ENCODE results near the gene MTCH2. TPM values are rescaled to one million over a fixed set of nuclear protein-coding genes. Genes with fewer than 3 reads are reported as not detected.

Gene MTCH2
- total RNA-seq, 2 experiments from 2014 or later: 70.9 to 100 TPM

- H3K36me3 Mint-ChIP-seq: no peaks in the 10 kb centered on the region
- DNase-seq (no peak), ATAC-seq (no peak)
- no peak overlapping the region for H3K27ac Mint-ChIP-seq
- peaks cover 25% of the 10 kb centered on the region for H3K4me1 Mint-ChIP-seq
- no peaks in the 10 kb centered on the region for H3K9me3 Mint-ChIP-seq (ENCODE audit: low read depth)
- peaks cover 37% of the 10 kb centered on the region for H3K27me3 Mint-ChIP-seq
- CTCF ChIA-PET: no interaction called here
- H3K4me3 Mint-ChIP-seq: no peak overlapping the region
These were observed 48.8 kb downstream of the MTCH2 start for GRCh38 chr11:47593492-47593933.

- Mint-ChIP-seq H3K27ac (no peak overlapping the region), H3K4me1 (peaks cover 25% of the 10 kb centered on the region), H3K4me3 (no peak overlapping the region), H3K9me3 (ENCODE audit: low read depth) (no peaks in the 10 kb centered on the region), H3K27me3 (peaks cover 37% of the 10 kb centered on the region), H3K36me3 (no peaks in the 10 kb centered on the region)
- no peak for DNase-seq
- CTCF ChIA-PET: no interaction called here
- no peak for ATAC-seq
These were observed 49.4 kb downstream of the MTCH2 start for GRCh38 chr11:47592970-47593369.

GRCh38 chr11:47592251-47592650 lies 50.1 kb downstream of the MTCH2 start:
- H3K4me1 Mint-ChIP-seq: peaks cover 25% of the 10 kb centered on the region
- H3K27ac Mint-ChIP-seq: peak overlapping the region; percentile 19
- no peaks in the 10 kb centered on the region for H3K9me3 Mint-ChIP-seq (ENCODE audit: low read depth)
- CTCF ChIA-PET: no interaction called here
- H3K27me3 Mint-ChIP-seq: peaks cover 37% of the 10 kb centered on the region
- no peaks in the 10 kb centered on the region for H3K36me3 Mint-ChIP-seq
- no peak for DNase-seq
- ATAC-seq: no peak
- H3K4me3 Mint-ChIP-seq: no peak overlapping the region

GRCh38 chr11:47591764-47592163 lies 50.6 kb downstream of the MTCH2 start:
- DNase-seq (no peak), ATAC-seq (no peak)
- Mint-ChIP-seq H3K27ac (peak overlapping the region; percentile 19), H3K4me3 (no peak overlapping the region), H3K9me3 (ENCODE audit: low read depth) (no peaks in the 10 kb centered on the region), H3K27me3 (peaks cover 37% of the 10 kb centered on the region), H3K36me3 (no peaks in the 10 kb centered on the region), H3K4me1 (peaks cover 26% of the 10 kb centered on the region)
- CTCF ChIA-PET: interaction anchor here (0.6 kb wide), 1 partner anchor 386 kb away, joined by 3 read pairs; no protein-coding TSS in a partner anchor

- CTCF ChIA-PET: no interaction called here
- H3K9me3 Mint-ChIP-seq (ENCODE audit: low read depth): no peaks in the 10 kb centered on the region
- H3K4me1 Mint-ChIP-seq: peaks cover 29% of the 10 kb centered on the region
- ATAC-seq (no peak), DNase-seq (no peak)
- peaks cover 28% of the 10 kb centered on the region for H3K27me3 Mint-ChIP-seq
- no peak overlapping the region for H3K4me3 Mint-ChIP-seq
- H3K36me3 Mint-ChIP-seq: no peaks in the 10 kb centered on the region
- H3K27ac Mint-ChIP-seq: no peak overlapping the region
These were observed 52.1 kb downstream of the MTCH2 start for GRCh38 chr11:47589977-47590861.

GRCh38 chr11:47589584-47589976 lies 52.8 kb downstream of the MTCH2 start:
- DNase-seq (no peak), ATAC-seq (no peak)
- Mint-ChIP-seq H3K27ac (no peak overlapping the region), H3K27me3 (peaks cover 22% of the 10 kb centered on the region), H3K4me3 (no peak overlapping the region), H3K4me1 (peaks cover 29% of the 10 kb centered on the region), H3K9me3 (ENCODE audit: low read depth) (no peaks in the 10 kb centered on the region), H3K36me3 (no peaks in the 10 kb centered on the region)
- CTCF ChIA-PET: no interaction called here

GRCh38 chr11:47589118-47589517 lies 53.2 kb downstream of the MTCH2 start:
- Mint-ChIP-seq H3K36me3 (peaks cover 4% of the 10 kb centered on the region), H3K9me3 (ENCODE audit: low read depth) (no peaks in the 10 kb centered on the region), H3K4me3 (no peak overlapping the region), H3K27ac (no peak overlapping the region), H3K27me3 (peaks cover 18% of the 10 kb centered on the region), H3K4me1 (peaks cover 29% of the 10 kb centered on the region)
- CTCF ChIA-PET: no interaction called here
- no peak for DNase-seq
- ATAC-seq: no peak

- Mint-ChIP-seq H3K27ac (no peak overlapping the region), H3K36me3 (peaks cover 10% of the 10 kb centered on the region), H3K27me3 (peaks cover 7% of the 10 kb centered on the region), H3K9me3 (ENCODE audit: low read depth) (no peaks in the 10 kb centered on the region), H3K4me3 (no peak overlapping the region), H3K4me1 (peaks cover 24% of the 10 kb centered on the region)
- DNase-seq (no peak), ATAC-seq (no peak)
- CTCF ChIA-PET: no interaction called here
These were observed 54.5 kb downstream of the MTCH2 start for GRCh38 chr11:47587723-47588326.

GRCh38 chr11:47587039-47587716 lies 55.2 kb downstream of the MTCH2 start:
- Mint-ChIP-seq H3K27ac (no peak overlapping the region), H3K27me3 (peaks cover under 1% of the 10 kb centered on the region), H3K9me3 (ENCODE audit: low read depth) (no peaks in the 10 kb centered on the region), H3K4me3 (no peak overlapping the region), H3K4me1 (peaks cover 18% of the 10 kb centered on the region), H3K36me3 (peaks cover 14% of the 10 kb centered on the region)
- CTCF ChIA-PET: interaction anchor here (1.0 kb wide), 1 partner anchor 30 kb away, joined by 3 read pairs; no protein-coding TSS in a partner anchor
- DNase-seq (no peak), ATAC-seq (no peak)

GRCh38 chr11:47586098-47586855 lies 56.1 kb downstream of the MTCH2 start, which contains the start of gene FAM180B:
Gene FAM180B, plus strand, starts transcription at chr11:47586678. Its CDS starts 91 bp downstream, at chr11:47586769.
- DNase-seq (no peak), ATAC-seq (no peak)
- H3K36me3 Mint-ChIP-seq: peaks cover 23% of the 10 kb centered on the region
- no peak within 1 kb of the TSS for H3K27ac Mint-ChIP-seq
- no peak within 1 kb of the TSS for H3K4me3 Mint-ChIP-seq
- CTCF ChIA-PET: interaction anchor here (1.0 kb wide), 1 partner anchor 31 kb away, joined by 3 read pairs; no protein-coding TSS in a partner anchor
- peaks cover 10% of the 10 kb centered on the region for H3K4me1 Mint-ChIP-seq
- no peaks in the 10 kb centered on the region for H3K9me3 Mint-ChIP-seq (ENCODE audit: low read depth)
- H3K27me3 Mint-ChIP-seq: no peaks in the 10 kb centered on the region

GRCh38 chr11:47583844-47584243 lies 58.5 kb downstream of the MTCH2 start:
- DNase-seq (no peak), ATAC-seq (no peak)
- Mint-ChIP-seq H3K9me3 (ENCODE audit: low read depth) (no peaks in the 10 kb centered on the region), H3K27me3 (no peaks in the 10 kb centered on the region), H3K4me1 (peaks cover 25% of the 10 kb centered on the region), H3K36me3 (peaks cover 32% of the 10 kb centered on the region), H3K27ac (no peak overlapping the region), H3K4me3 (no peak overlapping the region)
- CTCF ChIA-PET: no interaction called here

- Mint-ChIP-seq H3K4me1 (peaks cover 46% of the 10 kb centered on the region), H3K27me3 (no peaks in the 10 kb centered on the region)
These were observed 63.5 kb downstream of the MTCH2 start, which contains the start of the genes KBTBD4 and NDUFS3 for GRCh38 chr11:47578524-47579494. Gene KBTBD4, minus strand, starts transcription at chr11:47578970. Its CDS starts 19 bp downstream, at chr11:47578951. Gene NDUFS3, plus strand, starts transcription at chr11:47579074. Its CDS starts 18 bp downstream, at chr11:47579092.

More at GRCh38 chr11:47578524-47579494, 63.5 kb downstream of the MTCH2 start, which contains the start of the genes KBTBD4 and NDUFS3:
- peak; percentile 97 for ATAC-seq
- peak; percentile 91 for DNase-seq
- peaks cover 53% of the 10 kb centered on the region for H3K36me3 Mint-ChIP-seq
- H3K9me3 Mint-ChIP-seq (ENCODE audit: low read depth): no peaks in the 10 kb centered on the region
- H3K4me3 Mint-ChIP-seq: peak within 1 kb of the TSS; percentile 99
- H3K27ac Mint-ChIP-seq: peak within 1 kb of the TSS; percentile 99
- CTCF ChIA-PET: interaction anchor here (1.3 to 2.0 kb wide), 4 partner anchors 14 to 167 kb away, joined by 3 to 19 read pairs (median 4); partner anchors contain the start of gene CELF1

All from activated CD8-positive, alpha-beta memory T cell treated with anti-CD3 and anti-CD28 coated beads, Interleukin-2, amount 10 ng/mL, durations not matched to agents 7 days and 5 days (primary cell).